Ovary (tissue), 10 donors: ENCODE results near the gene C16orf82. TPM values are rescaled to one million over a fixed set of nuclear protein-coding genes. Genes with fewer than 3 reads are reported as not detected.

Source experiments
- DNase-seq, 5 donors: peaks; one replicate each; pipeline ENCODE4 v3.0.0-alpha.2; 2019 to 2020
- H3K27ac ChIP-seq, 2 donors: fragments of 200-600 bp; one replicate each; pipeline versions ENCODE4 v1.5.1 to v1.8.0; 2019 to 2022
- H3K27me3 ChIP-seq: fragments of 200-600 bp; one replicate; pipeline ENCODE4 v1.8.0; 2022
- H3K36me3 ChIP-seq: fragments of 200-600 bp; sonication (generic); one replicate; pipeline ENCODE4 v1.5.1; 2019
- H3K4me1 ChIP-seq: one replicate; pipeline ENCODE4 v1.8.1; 2013; ENCODE audit warnings: mild to moderate bottlenecking, moderate library complexity; ENCODE audit not compliant: insufficient read depth
- H3K4me3 ChIP-seq: fragments of 200-600 bp; sonication (generic); one replicate; pipeline ENCODE4 v1.5.1; 2017
- H3K9me3 ChIP-seq, 2 donors: fragments of 200-600 bp in 1 of 2; sonication (generic) in 1 of 2; one replicate each; pipeline versions ENCODE4 v1.5.1 to v1.8.1; 2013 to 2019; ENCODE audit warnings: mild to moderate bottlenecking in 1 of 2, moderate library complexity in 1 of 2
- EP300 ChIP-seq: sonication (generic); formaldehyde crosslinking; IDR thresholded peaks from one replicate; pipeline ENCODE4 v1.6.1; 2017; ENCODE audit warnings: antibody characterized with exemption
- POLR2A ChIP-seq: fragments of 450-650 bp; IDR thresholded peaks from one replicate; pipeline ENCODE4 v1.6.1; 2017; ENCODE audit warnings: antibody characterized with exemption, mild to moderate bottlenecking, moderate library complexity
- WGBS, 3 donors: extraction: QIAGEN DNeasy Blood & Tissue Kit in 1 of 3; methylation state at CpG; one replicate each; pipeline versions ENCODE4 v1.1.5 to v1.1.7; 2013 to 2017; 5-methylcytosine and 5-hydroxymethylcytosine counted together
- intact Hi-C, 4 donors: fragments of 100-400 bp; cut with DNase I; formaldehyde crosslinking; loops; one replicate each; pipeline versions ENCODE4 v1.11.0 to v1.15.1; 2022 to 2023
- long read RNA-seq, 3 donors: library from polyadenylated mRNA in 2 of 3; unstranded in 2 of 3; transcript quantifications; one replicate each; pipeline ENCODE4 v2.0.0 and lab custom pipeline, GENCODE V29; 2021 to 2026
- polyA plus RNA-seq, 2 donors: library from polyadenylated mRNA; stranded (reverse); fragments of 200-250 nt in 1 of 2; fragments of 350-450 nt in 1 of 2; fragmentation: Illumina TruSeq in 1 of 2; extraction: RNeasy Lipid Tissue Mini Kit (QIAGEN cat#74804) in 1 of 2; gene quantifications; one replicate each; pipeline ENCODE4 v1.2.3, GENCODE V29; 2013 to 2014
- total RNA-seq, 7 donors: library from RNA; depleted of rRNA in 2 of 7; stranded (reverse); fragments of >200 nt in 2 of 7; fragmentation: NEBNext Ultra II Directional in 3 of 7; extraction: Animal tissue kit (Norgen Biotek cat#: 25700) in 3 of 7; gene quantifications; one replicate each; pipeline versions ENCODE4 v1.1.0 to v1.2.4, GENCODE V29; 2016 to 2023
- TF ChIP-seq, protein P1 (sequence below), 3 donors: fragments of 450-650 bp in 2 of 3; fragments of 200-600 bp in 1 of 3; IDR thresholded peaks; one replicate each; pipeline versions ENCODE4 v1.5.1 to v1.8.0; 2016 to 2022; ENCODE audit warnings: antibody characterized with exemption in 3 of 3, mild to moderate bottlenecking in 1 of 3
- donor health status: DM: no; HTN: no; CAD: no; lungs with moderate emphysema.
- donor health status: DM: no; HTN: no; CAD: no.
- donor health status: Bipolar disorder and iron deficiency.
- donor health status: DM: yes; HTN: yes; CAD: no.
- donor health status: DM: no; HTN: no; CAD: no.
- donor health status: DM: yes; HTN: yes; CAD: no.

The C16orf82 gene
- total RNA-seq (under 1 TPM in 1 of 7 donors, not detected in 6; 0.12 TPM), polyA plus RNA-seq (not detected)
- long read RNA-seq, donor 1, result 0 reads
- long read RNA-seq, donor 2, result 0 reads
- long read RNA-seq, donor 3, result 0 reads

DNA sequence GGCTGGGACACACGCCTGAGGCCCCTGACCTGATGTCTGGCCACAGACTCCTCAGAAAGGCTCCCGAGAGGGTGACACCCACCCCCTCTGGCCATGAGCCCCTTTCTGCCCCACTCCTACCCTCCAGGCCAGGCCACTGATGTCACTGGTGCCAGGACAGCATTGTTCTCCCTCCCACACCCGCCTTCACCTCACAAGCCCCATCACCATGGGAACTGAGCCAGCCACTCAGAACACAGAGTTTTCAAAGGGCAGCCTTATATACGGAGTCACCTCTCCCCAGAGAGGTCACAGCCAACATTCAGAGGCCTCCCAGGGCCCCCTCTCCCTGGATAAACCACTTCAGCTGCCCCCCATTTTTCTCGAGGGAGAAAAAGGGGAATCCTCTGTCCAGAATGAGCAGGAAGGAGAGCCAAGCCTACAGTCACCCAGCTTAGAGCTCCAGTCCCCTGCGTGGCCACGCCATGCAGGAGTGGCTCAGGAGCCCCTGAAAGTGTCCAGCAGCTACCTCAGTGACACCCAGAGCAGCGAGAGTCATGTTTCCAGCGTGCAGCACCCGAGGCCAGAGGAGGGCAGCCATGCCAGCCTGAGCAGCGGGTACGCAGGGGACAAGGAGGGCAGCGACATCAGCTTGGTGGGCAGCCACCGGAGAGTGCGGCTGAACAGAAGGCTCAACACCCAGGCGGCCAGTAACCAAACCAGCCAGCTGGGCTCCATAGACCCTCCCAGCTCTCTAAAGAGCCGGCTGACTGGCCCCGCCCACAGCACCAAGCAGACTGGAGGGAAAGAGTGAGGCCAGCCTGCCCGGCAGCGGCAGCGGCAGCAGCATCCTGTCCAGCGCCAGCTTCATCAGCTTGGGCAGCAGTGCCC is at the start of gene C16orf82:
Gene C16orf82, plus strand, starts transcription at position 260 of the 870 bp plus-strand sequence.
- intact Hi-C loops, result no loop called here
- DNase-seq, result no peak
- Histone ChIP-seq H3K4me1 (no peaks in the 10 kb centered on the region), H3K27me3 (no peaks in the 10 kb centered on the region), H3K9me3 (no peaks in the 10 kb centered on the region), H3K36me3 (no peaks in the 10 kb centered on the region), H3K4me3 (no peak within 1 kb of the TSS), H3K27ac (no peak within 1 kb of the TSS)
- TF ChIP-seq, protein P1, sequence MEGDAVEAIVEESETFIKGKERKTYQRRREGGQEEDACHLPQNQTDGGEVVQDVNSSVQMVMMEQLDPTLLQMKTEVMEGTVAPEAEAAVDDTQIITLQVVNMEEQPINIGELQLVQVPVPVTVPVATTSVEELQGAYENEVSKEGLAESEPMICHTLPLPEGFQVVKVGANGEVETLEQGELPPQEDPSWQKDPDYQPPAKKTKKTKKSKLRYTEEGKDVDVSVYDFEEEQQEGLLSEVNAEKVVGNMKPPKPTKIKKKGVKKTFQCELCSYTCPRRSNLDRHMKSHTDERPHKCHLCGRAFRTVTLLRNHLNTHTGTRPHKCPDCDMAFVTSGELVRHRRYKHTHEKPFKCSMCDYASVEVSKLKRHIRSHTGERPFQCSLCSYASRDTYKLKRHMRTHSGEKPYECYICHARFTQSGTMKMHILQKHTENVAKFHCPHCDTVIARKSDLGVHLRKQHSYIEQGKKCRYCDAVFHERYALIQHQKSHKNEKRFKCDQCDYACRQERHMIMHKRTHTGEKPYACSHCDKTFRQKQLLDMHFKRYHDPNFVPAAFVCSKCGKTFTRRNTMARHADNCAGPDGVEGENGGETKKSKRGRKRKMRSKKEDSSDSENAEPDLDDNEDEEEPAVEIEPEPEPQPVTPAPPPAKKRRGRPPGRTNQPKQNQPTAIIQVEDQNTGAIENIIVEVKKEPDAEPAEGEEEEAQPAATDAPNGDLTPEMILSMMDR (IDR thresholded peaks at IDR 0.05), result no peak
- TF ChIP-seq POLR2A (no peak), EP300 (no peak)
- WGBS, 3 donors, result 25 to 38% (median 32%) methylated on average over 17 to 22 of the region's 22 CpGs

DNA sequence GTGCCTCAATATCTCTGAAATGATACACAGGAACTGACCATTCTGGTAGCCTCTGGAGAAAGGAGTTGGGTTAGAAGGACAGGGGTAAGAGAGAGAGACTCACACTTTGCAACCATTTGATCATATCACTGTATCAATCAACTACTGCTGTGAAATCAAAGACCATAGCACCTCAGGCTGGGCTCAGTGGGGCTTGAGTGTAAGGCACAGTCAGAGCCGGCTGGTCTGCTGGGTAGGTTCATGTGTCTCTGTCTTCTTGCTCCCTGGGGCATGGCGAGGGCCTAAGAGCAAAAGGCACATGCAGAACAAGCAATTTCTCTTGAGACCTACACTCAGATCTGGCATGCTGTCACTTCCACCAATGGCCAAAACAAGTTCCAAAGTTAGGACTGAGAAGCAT is 46.7 kb upstream of the C16orf82 start:
- no peak overlapping the region for H3K27ac ChIP-seq
- no peaks in the 10 kb centered on the region for H3K36me3 ChIP-seq
- 39 to 70% (median 63%) methylated on average over 2 of the region's 2 CpGs for WGBS, 3 donors
- DNase-seq, result no peak
- no peak for TF ChIP-seq POLR2A
- TF ChIP-seq, protein P1 (IDR thresholded peaks at IDR 0.05), result no peak
- TF ChIP-seq EP300, result no peak
- H3K4me1 ChIP-seq, result no peaks in the 10 kb centered on the region
- intact Hi-C loops, result no loop called here
- H3K4me3 ChIP-seq, result no peak overlapping the region
- no peaks in the 10 kb centered on the region for H3K27me3 ChIP-seq
- H3K9me3 ChIP-seq, result no peaks in the 10 kb centered on the region

DNA sequence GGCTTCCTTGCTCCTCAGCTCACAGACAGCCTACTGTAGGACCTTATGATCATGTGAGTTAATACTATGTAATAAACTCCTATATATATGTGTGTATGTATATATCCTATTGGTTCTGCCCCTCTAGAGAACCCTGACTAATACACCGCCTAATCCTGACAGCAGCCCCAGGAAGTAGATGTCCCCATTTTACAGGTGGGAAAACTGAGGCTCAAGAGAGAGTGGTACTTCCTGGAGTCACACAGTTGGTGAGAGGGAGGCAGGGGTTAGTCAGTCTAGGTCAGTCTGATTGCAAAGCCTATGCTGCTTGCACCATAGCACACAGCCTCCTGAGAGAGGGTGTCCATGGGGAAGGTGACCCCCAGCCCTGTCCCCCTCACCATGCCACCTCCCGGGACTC is 42.7 kb upstream of the C16orf82 start:
- H3K27ac ChIP-seq, result no peak overlapping the region
- no peak for DNase-seq
- H3K4me1 ChIP-seq, result no peaks in the 10 kb centered on the region
- H3K36me3 ChIP-seq, result no peaks in the 10 kb centered on the region
- H3K27me3 ChIP-seq, result no peaks in the 10 kb centered on the region
- no peaks in the 10 kb centered on the region for H3K9me3 ChIP-seq
- TF ChIP-seq, protein P1 (IDR thresholded peaks at IDR 0.05), result no peak
- no peak for TF ChIP-seq EP300
- intact Hi-C loops, result no loop called here
- no peak overlapping the region for H3K4me3 ChIP-seq
- 77 to 90% (median 79%) methylated on average over 2 of the region's 2 CpGs for WGBS, 3 donors

DNA sequence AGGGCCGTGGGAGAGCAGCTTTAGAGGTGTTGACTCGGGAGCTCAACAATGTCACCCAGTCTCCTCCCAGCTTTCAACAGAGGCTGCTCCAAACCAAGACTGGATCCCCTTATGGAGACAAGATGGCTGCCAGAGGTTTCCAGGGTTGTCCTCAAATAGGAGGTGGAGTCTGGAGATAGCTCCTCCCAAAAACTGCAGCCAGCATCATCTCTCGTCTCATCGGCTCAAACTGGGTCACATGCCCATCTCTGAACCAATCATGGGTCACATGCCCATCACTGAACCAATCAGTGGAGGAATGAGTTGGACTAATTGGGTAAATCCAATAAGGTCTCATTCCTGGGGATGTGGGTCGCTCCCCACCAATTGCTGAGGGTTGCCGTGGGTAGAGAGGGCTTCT is 41.1 kb upstream of the C16orf82 start:
- no peaks in the 10 kb centered on the region for H3K27me3 ChIP-seq
- H3K4me1 ChIP-seq, result no peaks in the 10 kb centered on the region
- intact Hi-C loops, result no loop called here
- WGBS, 3 donors, result 73 to 76% (median 75%) methylated on average over 6 of the region's 6 CpGs
- H3K27ac ChIP-seq, result no peak overlapping the region
- no peak overlapping the region for H3K4me3 ChIP-seq
- no peaks in the 10 kb centered on the region for H3K9me3 ChIP-seq
- no peaks in the 10 kb centered on the region for H3K36me3 ChIP-seq
- DNase-seq, result no peak
- TF ChIP-seq POLR2A, result no peak
- no peak for TF ChIP-seq EP300
- TF ChIP-seq, protein P1 (IDR thresholded peaks at IDR 0.05), result no peak
